Measurements from ENCODE around the gene MICA. TPM values are rescaled to one million over a fixed set of nuclear protein-coding genes. Genes with fewer than 3 reads are reported as not detected.

MICA gene
- total and polyA plus RNA-seq, 7 donors = 13.2 to 46.5 (median 24.0) TPM

DNA sequence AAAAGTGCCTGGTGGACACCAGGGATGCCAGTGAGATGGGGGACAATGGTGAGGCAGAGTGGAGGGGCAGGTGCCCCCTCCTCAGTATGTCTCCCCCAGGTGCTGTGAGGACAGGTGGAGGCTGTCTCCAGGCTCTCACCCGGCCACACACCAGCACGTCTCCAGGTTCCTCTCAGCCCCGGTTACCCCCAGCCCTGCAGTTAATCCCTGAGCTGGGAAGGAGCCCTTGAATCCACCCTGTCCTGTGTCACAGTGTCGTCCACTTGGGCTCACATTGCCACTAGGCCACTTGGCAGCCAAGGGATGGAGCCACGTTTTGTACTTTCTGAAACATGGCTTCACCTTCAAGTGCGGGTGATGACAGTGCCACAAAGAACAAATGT is 24.7 kb upstream of the MICA start:
- no peaks in the 10 kb centered on the region for H3K36me3 ChIP-seq

GRCh38 chr6:31379850-31380249 is 23.5 kb upstream of the MICA start:
- no peak for DNase-seq
- Histone ChIP-seq H3K27ac (no peak overlapping the region), H3K9me3 (no peaks in the 10 kb centered on the region), H3K4me1 (no peaks in the 10 kb centered on the region), H3K36me3 (no peaks in the 10 kb centered on the region), H3K27me3 (peaks cover 0 to 30% (median 0%) of the 10 kb centered on the region in 3 donors), H3K4me3 (no peak overlapping the region)
- 20 to 49% methylated on average over 10 of the region's 10 CpGs for WGBS, 2 donors
- intact Hi-C loops (cut with DNase I) = no loop called here
- TF ChIP-seq CTCF (IDR thresholded peaks at IDR 0.05) = no peak
- no peak for TF ChIP-seq POLR2A (IDR thresholded peaks at IDR 0.05)
- no peak for TF ChIP-seq EP300 (IDR thresholded peaks at IDR 0.05)
- TF ChIP-seq POLR2AphosphoS5 (IDR thresholded peaks at IDR 0.05) = no peak

More for the DNA sequence above, 24.7 kb upstream of the MICA start:
- Histone ChIP-seq H3K4me1 (no peaks in the 10 kb centered on the region), H3K27ac (no peak overlapping the region), H3K27me3 (peaks cover 0 to 30% (median 0%) of the 10 kb centered on the region in 3 donors), H3K4me3 (no peak overlapping the region), H3K9me3 (no peaks in the 10 kb centered on the region)
- TF ChIP-seq POLR2AphosphoS5 (IDR thresholded peaks at IDR 0.05) = no peak
- no peak for TF ChIP-seq POLR2A (IDR thresholded peaks at IDR 0.05)
- TF ChIP-seq EP300 (IDR thresholded peaks at IDR 0.05) = no peak
- TF ChIP-seq CTCF (IDR thresholded peaks at IDR 0.05) = no peak
- no peak for DNase-seq
- intact Hi-C loops (cut with DNase I) = no loop called here
- WGBS, 2 donors = 51 to 66% methylated on average over 6 of the region's 6 CpGs

DNA sequence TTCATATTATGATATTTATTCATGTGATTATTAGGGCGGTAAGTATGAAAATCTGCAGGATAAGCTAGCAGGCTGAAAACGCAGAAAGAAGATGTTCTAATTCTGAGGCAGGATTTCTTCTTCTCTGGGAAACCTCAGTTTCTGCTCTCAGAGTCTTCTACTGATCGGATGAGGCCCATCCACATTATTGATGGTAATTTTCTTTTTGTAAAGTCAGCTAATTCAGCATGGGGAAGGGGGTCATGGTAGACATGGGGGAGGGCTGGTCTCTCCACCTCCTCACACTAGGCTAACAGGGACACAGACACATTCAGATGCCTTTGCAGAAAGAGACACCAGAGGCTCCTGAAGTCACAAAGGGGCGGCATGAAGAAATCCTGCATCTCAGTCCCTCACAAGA is 21.7 kb upstream of the MICA start:
- H3K9me3 ChIP-seq = no peaks in the 10 kb centered on the region
- DNase-seq = no peak
- WGBS, 2 donors = 66 to 87% methylated on average over 4 of the region's 4 CpGs
- no peaks in the 10 kb centered on the region for H3K36me3 ChIP-seq
- no peak for TF ChIP-seq EP300 (IDR thresholded peaks at IDR 0.05)
- no peak for TF ChIP-seq POLR2A (IDR thresholded peaks at IDR 0.05)
- TF ChIP-seq POLR2AphosphoS5 (IDR thresholded peaks at IDR 0.05) = no peak
- no peak for TF ChIP-seq CTCF (IDR thresholded peaks at IDR 0.05)
- H3K4me1 ChIP-seq = peaks cover 0 to 12% (median 7%) of the 10 kb centered on the region in 4 donors
- no peak overlapping the region for H3K4me3 ChIP-seq
- intact Hi-C loops (cut with DNase I) = no loop called here
- no peak overlapping the region for H3K27ac ChIP-seq
- peaks cover 0 to 30% (median 0%) of the 10 kb centered on the region in 3 donors for H3K27me3 ChIP-seq

DNA sequence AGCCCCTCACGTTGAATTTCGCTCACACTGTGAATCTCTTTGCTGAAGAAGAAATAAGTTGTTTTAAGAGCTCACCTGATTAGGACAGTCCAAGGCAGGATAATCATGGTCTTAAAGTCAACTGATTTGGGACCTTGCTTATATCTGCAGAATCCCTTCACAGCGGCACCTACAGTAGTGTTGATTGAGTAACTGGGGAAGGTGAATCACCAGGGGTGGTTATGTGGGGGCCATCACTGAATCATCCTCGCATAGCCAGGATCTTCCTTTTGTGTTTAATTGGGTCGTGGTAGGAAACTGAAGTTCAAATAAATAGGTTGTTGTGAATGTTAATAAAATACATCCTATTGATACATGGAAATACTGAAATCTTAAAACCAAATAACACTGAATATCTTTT is 20.2 kb upstream of the MICA start:
- 71 to 73% methylated on average over 5 of the region's 5 CpGs for WGBS, 2 donors
- no peaks in the 10 kb centered on the region for H3K9me3 ChIP-seq
- intact Hi-C loops (cut with DNase I) = no loop called here
- no peak overlapping the region for H3K27ac ChIP-seq
- DNase-seq = no peak
- peaks cover 0 to 12% (median 7%) of the 10 kb centered on the region in 4 donors for H3K4me1 ChIP-seq
- H3K27me3 ChIP-seq = peaks cover 0 to 21% (median 0%) of the 10 kb centered on the region in 3 donors
- H3K36me3 ChIP-seq = no peaks in the 10 kb centered on the region
- TF ChIP-seq CTCF (IDR thresholded peaks at IDR 0.05) (no peak), POLR2A (IDR thresholded peaks at IDR 0.05) (no peak), EP300 (IDR thresholded peaks at IDR 0.05) (no peak), POLR2AphosphoS5 (IDR thresholded peaks at IDR 0.05) (no peak)
- no peak overlapping the region for H3K4me3 ChIP-seq

DNA sequence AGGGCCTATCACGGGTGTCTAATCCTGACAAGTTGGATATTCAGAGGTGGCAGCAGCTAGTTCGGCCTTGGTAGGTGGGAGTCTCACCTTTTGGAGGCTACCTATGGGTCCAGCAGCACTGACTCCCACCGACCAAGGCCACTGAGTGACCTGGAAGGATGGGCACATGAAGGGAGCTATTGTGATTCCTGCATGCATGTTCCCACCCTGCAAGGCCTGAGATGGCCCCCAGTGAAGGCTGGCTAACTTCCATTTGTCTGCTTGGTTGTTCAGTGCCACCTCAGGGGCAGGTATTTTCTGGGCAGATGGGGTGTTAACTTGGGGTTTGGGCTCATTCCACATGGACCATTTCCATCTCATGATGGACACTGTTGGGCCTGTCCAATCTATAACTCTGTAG is 18.4 kb upstream of the MICA start:
- TF ChIP-seq POLR2AphosphoS5 (IDR thresholded peaks at IDR 0.05) = no peak
- no peak for TF ChIP-seq POLR2A (IDR thresholded peaks at IDR 0.05)
- TF ChIP-seq CTCF (IDR thresholded peaks at IDR 0.05) = no peak
- TF ChIP-seq EP300 (IDR thresholded peaks at IDR 0.05) = no peak
- Histone ChIP-seq H3K27me3 (peaks cover 0 to 2% (median 0%) of the 10 kb centered on the region in 3 donors), H3K9me3 (no peaks in the 10 kb centered on the region), H3K4me1 (peaks cover 0 to 12% (median 7%) of the 10 kb centered on the region in 4 donors), H3K36me3 (no peaks in the 10 kb centered on the region), H3K27ac (no peak overlapping the region), H3K4me3 (no peak overlapping the region)
- 69 to 79% methylated on average over 3 of the region's 3 CpGs for WGBS, 2 donors
- no peak for DNase-seq
- intact Hi-C loops (cut with DNase I) = no loop called here
